B cell (primary cell): ENCODE data around the gene BRIP1. TPM values are rescaled to one million over a fixed set of nuclear protein-coding genes. Genes with fewer than 3 reads are reported as not detected.

Source experiments
- ATAC-seq: fragments of 200-7000 bp; cut with Tn5 transposase; one replicate; pipeline ENCODE4 v1.10.0; 2021; ENCODE audit warnings: low read depth, mild to moderate bottlenecking, moderate number of reproducible peaks, moderate library complexity
- CTCF ChIA-PET: fragments of 350-600 bp; sonication (Branson Sonifier 250); formaldehyde crosslinking; loops from one replicate; lab custom pipeline; 2021; ENCODE audit warnings: antibody characterized with exemption, inconsistent platforms; lab: Charles Lee
- POLR2A ChIA-PET: fragments of 350-600 bp; sonication (Branson Sonifier 250); formaldehyde crosslinking; loops from one replicate; lab custom pipeline; 2021; ENCODE audit warnings: antibody characterized with exemption; lab: Charles Lee
- DNase-seq: peaks from one replicate; pipeline ENCODE4 v3.0.0; 2013
- H2AFZ ChIP-seq: 2 replicates; pipeline ENCODE4 v1.6.1; 2012; ENCODE audit warnings: mild to moderate bottlenecking, low read depth, low read length; ENCODE audit not compliant: insufficient read depth, poor library complexity, severe bottlenecking
- H3K27ac ChIP-seq, 2 donors: 1 replicate in 1 of 2; 2 replicates in 1 of 2; pipeline ENCODE4 v1.5.1; 2012 to 2013; ENCODE audit warnings: low read length in 2 of 2, mild to moderate bottlenecking in 2 of 2, moderate library complexity in 1 of 2
- H3K27me3 ChIP-seq, 4 experiments: fragments of 200-600 bp in 1 of 4; sonication (generic) in 1 of 4; replicated peaks in 1 of 4; 1 replicate in 2 of 4; 2 replicates in 2 of 4; pipeline versions ENCODE4 v1.6.1 to v1.7.0; 2013 to 2016; ENCODE audit warnings: low read length in 3 of 4, mild to moderate bottlenecking in 2 of 4, mixed read lengths in 1 of 4, moderate library complexity in 1 of 4; ENCODE audit not compliant: insufficient read depth in 4 of 4, control insufficient read depth in 3 of 4; ENCODE audit errors: control extremely low read depth in 1 of 4
- H3K36me3 ChIP-seq, 2 experiments: replicated peaks in 1 of 2; 1 replicate in 1 of 2; 2 replicates in 1 of 2; pipeline versions ENCODE4 v1.6.1 to v1.7.1; 2013; ENCODE audit warnings: low read length in 1 of 2; ENCODE audit not compliant: insufficient read depth in 2 of 2, control insufficient read depth in 1 of 2; ENCODE audit errors: control extremely low read depth in 1 of 2, extremely low read depth in 1 of 2
- H3K4me1 ChIP-seq, 2 donors: fragments of 200-600 bp in 1 of 2; sonication (generic) in 1 of 2; 1 replicate in 1 of 2; 2 replicates in 1 of 2; pipeline versions ENCODE4 v1.5.1 to v1.6.1; 2013 to 2017; ENCODE audit warnings: low read length in 2 of 2; ENCODE audit not compliant: control insufficient read depth in 2 of 2, insufficient read depth in 2 of 2
- H3K4me2 ChIP-seq: replicated peaks from 2 replicates; pipeline ENCODE3; 2012; ENCODE audit warnings: mild to moderate bottlenecking, low read depth, low read length; ENCODE audit not compliant: poor library complexity, severe bottlenecking
- H3K4me3 ChIP-seq, 5 experiments: fragments of 200-600 bp in 1 of 5; sonication (generic) in 1 of 5; 1 replicate in 3 of 5; 2 replicates in 2 of 5; pipeline versions ENCODE4 v1.5.1 to v1.7.0; 2011 to 2016; ENCODE audit warnings: low read length in 4 of 5, mild to moderate bottlenecking in 4 of 5, low read depth in 2 of 5, control low read depth in 1 of 5, moderate library complexity in 1 of 5; ENCODE audit not compliant: insufficient read depth in 1 of 5; ENCODE audit errors: control extremely low read depth in 1 of 5, extremely low read depth in 1 of 5
- H3K79me2 ChIP-seq: fragments of 200-600 bp; sonication (generic); one replicate; pipeline ENCODE4 v1.6.0; 2016; ENCODE audit warnings: low read length; ENCODE audit not compliant: control insufficient read depth, insufficient read depth
- H3K9ac ChIP-seq: fragments of 200-600 bp; sonication (generic); 2 replicates; pipeline ENCODE4 v1.6.1; 2017; ENCODE audit warnings: mild to moderate bottlenecking, low read length, moderate library complexity
- H3K9me3 ChIP-seq, 3 donors: one replicate each; pipeline versions ENCODE4 v1.6.1 to v1.7.1; 2013; ENCODE audit warnings: low read length in 2 of 3; ENCODE audit not compliant: control insufficient read depth in 2 of 3, insufficient read depth in 1 of 3; ENCODE audit errors: control extremely low read depth in 1 of 3
- H4K20me1 ChIP-seq: 2 replicates; pipeline ENCODE4 v1.6.0; 2012; ENCODE audit warnings: mild to moderate bottlenecking, low read length; ENCODE audit not compliant: insufficient read depth, control insufficient read depth, poor library complexity, severe bottlenecking
- H3K27ac Mint-ChIP-seq: one replicate; pipeline ENCODE4 v1.8.0; 2021; ENCODE audit warnings: mixed read lengths
- H3K27me3 Mint-ChIP-seq: one replicate; pipeline ENCODE4 v1.8.0; 2021; ENCODE audit warnings: mixed read lengths
- H3K4me1 Mint-ChIP-seq: one replicate; pipeline ENCODE4 v1.8.0; 2021; ENCODE audit warnings: mixed read lengths
- H3K4me3 Mint-ChIP-seq: one replicate; pipeline ENCODE4 v1.8.0; 2021; ENCODE audit warnings: mixed read lengths
- H3K9me3 Mint-ChIP-seq: one replicate; pipeline ENCODE4 v1.8.0; 2022; ENCODE audit warnings: mixed read lengths; ENCODE audit not compliant: insufficient read depth
- EZH2 ChIP-seq: IDR thresholded peaks from 2 replicates; pipeline ENCODE4 v1.6.1; 2012; ENCODE audit warnings: borderline replicate concordance, low read depth, mild to moderate bottlenecking, moderate library complexity, low read length; ENCODE audit not compliant: insufficient read depth, poor library complexity, severe bottlenecking
- WGBS: methylation state at CpG from one replicate; pipeline ENCODE4 v1.1.5; 2013; ENCODE audit warnings: missing lambda C conversion rate; ENCODE audit not compliant: insufficient coverage; 5-methylcytosine and 5-hydroxymethylcytosine counted together
- intact Hi-C: fragments of 100-400 bp; cut with micrococcal nuclease; formaldehyde crosslinking; loops from one replicate; pipeline ENCODE4 v1.10.0; 2022
- polyA plus RNA-seq: library from polyadenylated mRNA; depleted of rRNA; stranded (reverse); fragments of >200 nt; gene quantifications from 2 replicates; pipeline ENCODE4 v1.2.3, GENCODE V29; 2012
- total RNA-seq, 2 donors: library from RNA; stranded (reverse); fragments of 120-200 nt in 1 of 2; gene quantifications; 1 replicate in 1 of 2; 2 replicates in 1 of 2; pipeline versions ENCODE4 v1.2.3 to v1.2.4, GENCODE V29; 2013 to 2022
- TF ChIP-seq, protein P1 (sequence below): fragments of 200-600 bp; IDR thresholded peaks from one replicate; pipeline ENCODE4 v1.8.0; 2022; ENCODE audit warnings: antibody characterized with exemption, mild to moderate bottlenecking

BRIP1 gene
- total and polyA plus RNA-seq, 2 donors (not counting 1 experiment from before 2014, with no cell fraction given): 0.89 to 2.4 TPM

DNA sequence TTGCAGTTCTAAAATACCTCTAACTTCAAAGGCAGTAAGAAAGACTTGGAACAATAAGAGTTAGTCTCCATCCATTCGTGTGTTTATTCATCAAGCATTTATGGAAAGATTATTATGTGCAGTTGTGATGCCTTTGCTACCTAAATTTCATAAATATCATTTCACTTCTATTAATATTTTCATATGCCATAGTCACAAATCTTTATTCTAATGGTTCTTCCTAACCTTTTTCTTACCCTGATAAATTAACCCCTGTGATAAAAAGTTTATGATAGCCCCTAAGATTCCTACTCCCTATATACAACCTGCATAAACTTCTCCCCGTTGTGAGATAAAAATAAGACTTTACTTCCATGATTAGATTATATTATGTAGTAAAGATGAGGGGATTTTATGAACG is 94.9 kb downstream of the BRIP1 start:
- Histone ChIP-seq H3K4me1 (no peaks in the 10 kb centered on the region), H3K79me2 (no peaks in the 10 kb centered on the region), H2AFZ (no peak overlapping the region), H3K27ac (no peak overlapping the region), H3K9me3 (peaks cover 4 to 8% (median 6%) of the 10 kb centered on the region in 3 donors), H3K4me3 (no peak overlapping the region), H3K4me2 (no peak overlapping the region), H3K9ac (no peak overlapping the region), H4K20me1 (no peaks in the 10 kb centered on the region), H3K36me3 (peaks cover 0 to 4% of the 10 kb centered on the region in 2 experiments), H3K27me3 (no peaks in the 10 kb centered on the region)
- TF ChIP-seq, protein P1, sequence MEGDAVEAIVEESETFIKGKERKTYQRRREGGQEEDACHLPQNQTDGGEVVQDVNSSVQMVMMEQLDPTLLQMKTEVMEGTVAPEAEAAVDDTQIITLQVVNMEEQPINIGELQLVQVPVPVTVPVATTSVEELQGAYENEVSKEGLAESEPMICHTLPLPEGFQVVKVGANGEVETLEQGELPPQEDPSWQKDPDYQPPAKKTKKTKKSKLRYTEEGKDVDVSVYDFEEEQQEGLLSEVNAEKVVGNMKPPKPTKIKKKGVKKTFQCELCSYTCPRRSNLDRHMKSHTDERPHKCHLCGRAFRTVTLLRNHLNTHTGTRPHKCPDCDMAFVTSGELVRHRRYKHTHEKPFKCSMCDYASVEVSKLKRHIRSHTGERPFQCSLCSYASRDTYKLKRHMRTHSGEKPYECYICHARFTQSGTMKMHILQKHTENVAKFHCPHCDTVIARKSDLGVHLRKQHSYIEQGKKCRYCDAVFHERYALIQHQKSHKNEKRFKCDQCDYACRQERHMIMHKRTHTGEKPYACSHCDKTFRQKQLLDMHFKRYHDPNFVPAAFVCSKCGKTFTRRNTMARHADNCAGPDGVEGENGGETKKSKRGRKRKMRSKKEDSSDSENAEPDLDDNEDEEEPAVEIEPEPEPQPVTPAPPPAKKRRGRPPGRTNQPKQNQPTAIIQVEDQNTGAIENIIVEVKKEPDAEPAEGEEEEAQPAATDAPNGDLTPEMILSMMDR: no peak
- no peak for TF ChIP-seq EZH2
- Mint-ChIP-seq H3K27ac (no peak overlapping the region), H3K27me3 (no peaks in the 10 kb centered on the region), H3K4me3 (no peak overlapping the region), H3K4me1 (no peaks in the 10 kb centered on the region), H3K9me3 (peaks cover 3% of the 10 kb centered on the region)
- no CpG with 5 or more reads among the region's 3 CpGs for WGBS
- ATAC-seq (no peak), DNase-seq (no peak)
- ChIA-PET POLR2A (no interaction called here), CTCF (no interaction called here)
- intact Hi-C loops: no loop called here

DNA sequence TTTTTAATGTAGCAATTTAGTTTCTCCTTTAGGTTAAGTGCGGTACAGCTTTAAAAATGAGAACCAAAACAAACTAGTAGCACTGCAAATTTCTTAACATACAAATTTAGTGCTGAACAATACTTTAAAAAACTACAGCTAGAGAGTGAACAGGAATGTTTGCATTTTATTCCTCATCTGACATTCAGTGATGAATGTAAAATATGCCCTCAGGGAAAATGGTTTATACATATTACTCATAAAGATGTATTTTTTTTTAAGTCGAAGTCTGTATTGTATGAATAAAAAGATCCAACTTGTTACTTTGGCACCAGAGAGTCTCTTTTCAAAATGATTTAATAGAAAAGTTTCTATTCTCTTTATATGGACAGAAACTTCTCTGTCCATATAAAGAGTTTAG is 96.8 kb downstream of the BRIP1 start:
- H3K27me3 Mint-ChIP-seq: no peaks in the 10 kb centered on the region
- Histone ChIP-seq H3K4me2 (no peak overlapping the region), H3K4me1 (no peaks in the 10 kb centered on the region), H3K27ac (no peak overlapping the region), H3K79me2 (no peaks in the 10 kb centered on the region), H3K27me3 (no peaks in the 10 kb centered on the region), H3K4me3 (no peak overlapping the region), H4K20me1 (no peaks in the 10 kb centered on the region), H2AFZ (no peak overlapping the region), H3K9me3 (peaks cover 3 to 8% (median 4%) of the 10 kb centered on the region in 3 donors), H3K9ac (no peak overlapping the region), H3K36me3 (peaks cover 0 to 4% of the 10 kb centered on the region in 2 experiments)
- intact Hi-C loops: no loop called here
- DNase-seq: no peak
- no peak overlapping the region for H3K4me3 Mint-ChIP-seq
- H3K27ac Mint-ChIP-seq: no peak overlapping the region
- H3K4me1 Mint-ChIP-seq: no peaks in the 10 kb centered on the region
- no CpG with 5 or more reads among the region's 2 CpGs for WGBS
- CTCF ChIA-PET: no interaction called here
- POLR2A ChIA-PET: no interaction called here
- ATAC-seq: no peak
- no peak for TF ChIP-seq EZH2
- TF ChIP-seq, protein P1: no peak
- H3K9me3 Mint-ChIP-seq: peaks cover 3% of the 10 kb centered on the region
